SHP77 (cell line): ENCODE data around the gene STEEP1.
A peak's percentile ranks its signal among the peaks of the same experiment; 100 is the strongest.

ENCODE experiments used
- DNase-seq, 2 experiments: peaks; one replicate each; lab custom pipeline; 2025; lab: John Stamatoyannopoulos, UW

STEEP1 gene

GRCh38 chrX:119488749-119489148 lies 76.5 kb downstream of the STEEP1 start:
- DNase-seq: peak in 1 of 2 experiments; percentile 4
